Thyroid gland (tissue), 4 donors: Measurements from ENCODE around the gene ABCC1. TPM values are rescaled to one million over a fixed set of nuclear protein-coding genes. Genes with fewer than 3 reads are reported as not detected.

Experiments
- DNase-seq, 2 donors: peaks; one replicate each; pipeline ENCODE4 v3.0.0-alpha.2; 2019
- H3K27ac ChIP-seq, 3 donors: fragments of 200-600 bp; sonication (generic); 1 replicate in 2 of 3; 2 replicates in 1 of 3; pipeline ENCODE4 v1.5.1; 2016 to 2019; ENCODE audit warnings: mild to moderate bottlenecking in 1 of 3, moderate library complexity in 1 of 3
- H3K27me3 ChIP-seq: fragments of 200-600 bp; sonication (generic); one replicate; pipeline ENCODE4 v1.5.1; 2019
- H3K36me3 ChIP-seq, 2 donors: fragments of 200-600 bp; sonication (generic); one replicate each; pipeline ENCODE4 v1.5.1; 2016 to 2019
- H3K4me1 ChIP-seq, 2 donors: fragments of 200-600 bp; sonication (generic); one replicate each; pipeline ENCODE4 v1.5.1; 2017 to 2019
- H3K4me3 ChIP-seq, 3 donors: fragments of 200-600 bp; sonication (generic); replicated peaks in 1 of 3; 1 replicate in 2 of 3; 2 replicates in 1 of 3; pipeline ENCODE4 v1.5.1; 2016; ENCODE audit warnings: mild to moderate bottlenecking in 1 of 3
- H3K9me3 ChIP-seq: fragments of 200-600 bp; sonication (generic); one replicate; pipeline ENCODE4 v1.5.1; 2017
- POLR2A ChIP-seq, 2 donors: fragments of 450-650 bp; IDR thresholded peaks; one replicate each; pipeline ENCODE4 v1.6.1; 2017; ENCODE audit warnings: antibody characterized with exemption in 2 of 2, mild to moderate bottlenecking in 2 of 2, moderate library complexity in 1 of 2
- WGBS, 2 donors: methylation state at CpG; one replicate each; pipeline ENCODE4 v1.1.5; 2017; 5-methylcytosine and 5-hydroxymethylcytosine counted together
- intact Hi-C: fragments of 100-400 bp; cut with DNase I; formaldehyde crosslinking; loops from one replicate; pipeline ENCODE4 v1.15.1; 2023
- total RNA-seq, 4 donors: library from RNA; depleted of rRNA; stranded (reverse); fragments of >200 nt; gene quantifications; one replicate each; pipeline ENCODE4 v1.2.3, GENCODE V29; 2016
- TF ChIP-seq, protein P1 (sequence below), 6 experiments: fragments of 200-600 bp in 3 of 6; fragments of 450-650 bp in 3 of 6; sonication (generic) in 3 of 6; IDR thresholded peaks; one replicate each; pipeline ENCODE4 v1.5.1; 2016 to 2019; ENCODE audit warnings: antibody characterized with exemption in 6 of 6, mild to moderate bottlenecking in 2 of 6, inconsistent platforms in 1 of 6, moderate library complexity in 1 of 6

Gene ABCC1
- total RNA-seq, 4 donors from 2014 or later = 42.7 to 76.7 (median 70.1) TPM

DNA sequence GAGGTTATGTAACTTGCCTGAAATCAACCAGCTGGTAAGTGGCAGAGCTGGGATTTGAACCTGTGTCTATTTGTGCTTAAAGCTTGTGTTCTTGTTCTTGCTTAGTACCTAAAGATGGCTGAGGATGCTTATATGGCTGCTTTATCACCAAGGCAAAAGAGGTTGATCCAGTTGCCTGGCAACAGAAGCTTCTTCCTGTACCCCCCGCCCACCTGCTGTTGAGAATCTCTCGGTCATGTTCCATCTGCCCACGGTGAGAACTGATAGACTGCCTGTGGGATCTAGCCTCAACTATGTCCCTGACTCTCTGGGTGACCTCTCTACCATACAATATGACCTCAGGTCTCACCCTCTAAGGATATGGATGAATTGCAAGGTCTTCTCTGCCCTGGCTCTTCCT is 213.2 kb downstream of the ABCC1 start:
- no peak overlapping the region for H3K4me3 ChIP-seq
- TF ChIP-seq POLR2A (IDR thresholded peaks at IDR 0.05) = no peak
- TF ChIP-seq, protein P1, sequence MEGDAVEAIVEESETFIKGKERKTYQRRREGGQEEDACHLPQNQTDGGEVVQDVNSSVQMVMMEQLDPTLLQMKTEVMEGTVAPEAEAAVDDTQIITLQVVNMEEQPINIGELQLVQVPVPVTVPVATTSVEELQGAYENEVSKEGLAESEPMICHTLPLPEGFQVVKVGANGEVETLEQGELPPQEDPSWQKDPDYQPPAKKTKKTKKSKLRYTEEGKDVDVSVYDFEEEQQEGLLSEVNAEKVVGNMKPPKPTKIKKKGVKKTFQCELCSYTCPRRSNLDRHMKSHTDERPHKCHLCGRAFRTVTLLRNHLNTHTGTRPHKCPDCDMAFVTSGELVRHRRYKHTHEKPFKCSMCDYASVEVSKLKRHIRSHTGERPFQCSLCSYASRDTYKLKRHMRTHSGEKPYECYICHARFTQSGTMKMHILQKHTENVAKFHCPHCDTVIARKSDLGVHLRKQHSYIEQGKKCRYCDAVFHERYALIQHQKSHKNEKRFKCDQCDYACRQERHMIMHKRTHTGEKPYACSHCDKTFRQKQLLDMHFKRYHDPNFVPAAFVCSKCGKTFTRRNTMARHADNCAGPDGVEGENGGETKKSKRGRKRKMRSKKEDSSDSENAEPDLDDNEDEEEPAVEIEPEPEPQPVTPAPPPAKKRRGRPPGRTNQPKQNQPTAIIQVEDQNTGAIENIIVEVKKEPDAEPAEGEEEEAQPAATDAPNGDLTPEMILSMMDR (IDR thresholded peaks at IDR 0.05) = no peak
- H3K9me3 ChIP-seq = no peaks in the 10 kb centered on the region
- H3K27ac ChIP-seq = no peak overlapping the region
- no peaks in the 10 kb centered on the region for H3K4me1 ChIP-seq
- intact Hi-C loops = no loop called here
- WGBS, 2 donors = 65 to 81% methylated on average over 3 of the region's 3 CpGs
- no peaks in the 10 kb centered on the region for H3K27me3 ChIP-seq
- DNase-seq = no peak
- no peaks in the 10 kb centered on the region for H3K36me3 ChIP-seq

DNA sequence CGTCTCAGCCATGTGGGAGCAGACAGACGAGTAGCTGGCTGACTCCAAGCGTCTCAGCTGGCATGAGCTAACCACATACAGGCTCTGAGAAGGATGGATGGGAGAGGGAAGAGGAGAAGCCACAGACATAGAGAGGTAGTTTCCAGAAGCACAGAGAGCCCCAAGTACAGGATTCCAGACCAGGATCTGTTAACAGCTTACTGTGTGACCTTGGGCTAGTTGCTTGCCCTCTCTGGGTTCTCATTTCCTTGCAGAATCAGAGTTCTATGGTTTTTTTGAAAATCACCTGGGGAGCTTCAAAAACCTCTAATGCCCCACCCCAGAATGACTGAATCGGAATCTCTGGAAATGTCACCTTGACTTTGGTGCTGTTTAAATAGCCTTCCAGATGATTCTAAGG is 213.7 kb downstream of the ABCC1 start:
- H3K27me3 ChIP-seq = no peaks in the 10 kb centered on the region
- intact Hi-C loops = no loop called here
- H3K4me3 ChIP-seq = no peak overlapping the region
- WGBS, 2 donors = 93 to 100% methylated on average over 4 of the region's 4 CpGs
- TF ChIP-seq, protein P1 (IDR thresholded peaks at IDR 0.05) = no peak
- TF ChIP-seq POLR2A (IDR thresholded peaks at IDR 0.05) = no peak
- H3K36me3 ChIP-seq = no peaks in the 10 kb centered on the region
- no peaks in the 10 kb centered on the region for H3K9me3 ChIP-seq
- H3K27ac ChIP-seq = no peak overlapping the region
- DNase-seq = no peak
- H3K4me1 ChIP-seq = no peaks in the 10 kb centered on the region

DNA sequence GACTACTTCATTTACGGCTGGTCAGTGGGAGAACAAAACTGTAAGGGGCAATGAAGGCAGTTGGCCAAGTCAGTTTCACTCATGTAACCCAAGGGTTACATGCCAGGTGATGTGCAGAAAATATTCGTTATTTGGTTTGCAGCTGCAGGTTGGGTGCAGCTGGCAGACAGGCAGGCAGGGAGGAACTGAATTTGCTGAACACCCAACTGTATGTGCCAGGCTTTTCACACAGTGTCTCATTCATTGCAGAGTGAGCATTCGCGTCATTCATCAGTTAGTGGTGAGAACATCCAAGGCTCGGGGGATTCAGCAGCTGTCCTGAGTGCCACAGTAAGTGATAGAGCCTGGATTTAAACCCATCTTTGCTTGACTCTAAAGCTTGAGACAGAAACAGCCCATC is 214.2 kb downstream of the ABCC1 start:
- no peak overlapping the region for H3K4me3 ChIP-seq
- H3K27ac ChIP-seq = no peak overlapping the region
- no peaks in the 10 kb centered on the region for H3K36me3 ChIP-seq
- TF ChIP-seq POLR2A (IDR thresholded peaks at IDR 0.05) = no peak
- TF ChIP-seq, protein P1 (IDR thresholded peaks at IDR 0.05) = no peak
- WGBS, 2 donors = 88 to 93% methylated on average over 5 of the region's 5 CpGs
- no peaks in the 10 kb centered on the region for H3K4me1 ChIP-seq
- intact Hi-C loops = no loop called here
- no peaks in the 10 kb centered on the region for H3K9me3 ChIP-seq
- H3K27me3 ChIP-seq = no peaks in the 10 kb centered on the region
- no peak for DNase-seq

DNA sequence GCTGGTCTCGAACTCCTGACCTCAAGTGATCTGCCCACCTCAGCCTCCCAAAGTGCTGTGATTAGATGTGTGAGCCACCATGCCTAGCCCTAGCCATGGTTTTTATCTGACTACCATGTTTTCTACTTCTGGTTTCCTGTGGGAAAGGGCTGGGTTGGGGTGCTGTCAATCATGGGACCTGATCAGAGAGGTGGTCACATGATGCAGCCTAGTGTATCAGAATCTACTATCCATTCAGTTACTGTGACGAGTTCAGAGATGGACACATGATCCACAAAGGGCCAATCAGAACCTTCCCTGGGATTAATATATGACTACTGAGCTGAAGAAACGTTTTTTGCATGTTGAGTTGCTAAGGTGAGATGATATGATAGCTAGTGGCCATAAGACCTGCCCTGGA is 214.8 kb downstream of the ABCC1 start:
- 83% methylated on average over 3 of the region's 3 CpGs for WGBS, 2 donors
- no peak for DNase-seq
- TF ChIP-seq, protein P1 (IDR thresholded peaks at IDR 0.05) = no peak
- no peak for TF ChIP-seq POLR2A (IDR thresholded peaks at IDR 0.05)
- no peaks in the 10 kb centered on the region for H3K4me1 ChIP-seq
- no peaks in the 10 kb centered on the region for H3K36me3 ChIP-seq
- H3K27ac ChIP-seq = no peak overlapping the region
- H3K4me3 ChIP-seq = no peak overlapping the region
- H3K9me3 ChIP-seq = no peaks in the 10 kb centered on the region
- intact Hi-C loops = no loop called here
- H3K27me3 ChIP-seq = no peaks in the 10 kb centered on the region

DNA sequence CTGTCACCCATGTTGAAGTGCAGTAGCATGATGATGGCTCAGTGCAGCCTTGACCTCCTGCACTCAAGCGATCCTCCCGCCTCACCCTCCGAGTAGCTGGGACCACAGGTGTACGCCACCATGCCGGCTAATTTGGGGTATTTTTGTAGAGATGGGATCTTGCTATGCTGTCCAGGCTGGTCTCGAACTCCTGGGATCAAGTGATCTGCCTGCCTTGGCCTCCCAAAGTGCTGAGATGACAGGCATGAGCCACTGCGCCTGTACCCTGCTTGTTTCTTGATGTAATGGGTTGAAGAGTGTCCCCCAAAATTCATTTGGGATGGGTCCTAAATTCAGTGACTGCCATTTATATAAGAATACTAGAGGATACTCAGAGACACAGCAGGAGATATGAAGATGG is 216.7 kb downstream of the ABCC1 start:
- WGBS, 2 donors = 80 to 98% methylated on average over 7 of the region's 7 CpGs
- Histone ChIP-seq H3K9me3 (no peaks in the 10 kb centered on the region), H3K4me3 (no peak overlapping the region), H3K4me1 (no peaks in the 10 kb centered on the region), H3K27ac (no peak overlapping the region), H3K36me3 (no peaks in the 10 kb centered on the region), H3K27me3 (no peaks in the 10 kb centered on the region)
- no peak for DNase-seq
- intact Hi-C loops = no loop called here
- TF ChIP-seq, protein P1 (IDR thresholded peaks at IDR 0.05) = no peak
